GM20431 (cell line): ENCODE measurements around the gene RASL12.
"Not testable (repeated sequence)": the region's sequence is repeated elsewhere in the genome, so short reads cannot be mapped to it uniquely, and the experiment has no call there.

ENCODE experiments used
- in situ Hi-C: fragments of 300-500 bp; cut with MseI, MboI; formaldehyde crosslinking; loops from one replicate; pipeline ENCODE4 v1.15.0; 2020; ENCODE audit warnings: low sequenced_read_pairs; ENCODE audit not compliant: unreplicated experiment

Gene RASL12

DNA sequence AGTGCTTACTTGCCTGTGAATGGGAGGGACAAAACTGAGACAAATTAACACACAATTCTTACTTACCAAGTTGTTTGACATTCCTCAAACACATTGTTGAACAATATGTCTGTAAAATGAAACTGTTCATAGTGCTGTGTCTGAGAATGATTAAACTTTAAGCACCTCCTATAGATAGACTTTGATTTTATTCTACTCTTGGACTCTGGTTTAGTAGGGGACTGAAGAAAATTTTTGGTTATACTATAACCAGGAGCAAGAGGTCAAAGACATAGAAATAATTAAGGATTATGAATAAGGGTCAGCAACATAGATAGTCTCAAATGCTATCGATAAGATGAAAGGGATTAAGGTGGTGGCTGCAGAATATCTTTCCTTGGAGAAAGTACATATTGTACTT, 30.5 kb downstream of the RASL12 start:
- in situ Hi-C loops = loop anchor here (10.0 to 25.0 kb wide), 2 partner anchors 47 to 250 kb away; partner anchors contain the start of genes PARP16 and RNU5A-1

- in situ Hi-C loops = loop anchor here (10.0 to 25.0 kb wide), 2 partner anchors 50 to 253 kb away; partner anchors contain the start of genes PARP16 and RNU5A-1
Measured at GRCh38 chr15:65034719-65035118, 33.1 kb downstream of the RASL12 start.

- in situ Hi-C loops = loop anchor here (10.0 to 25.0 kb wide), 2 partner anchors 51 to 254 kb away; partner anchors contain the start of genes PARP16 and RNU5A-1
Measured at GRCh38 chr15:65033659-65034269, 34.0 kb downstream of the RASL12 start.

DNA sequence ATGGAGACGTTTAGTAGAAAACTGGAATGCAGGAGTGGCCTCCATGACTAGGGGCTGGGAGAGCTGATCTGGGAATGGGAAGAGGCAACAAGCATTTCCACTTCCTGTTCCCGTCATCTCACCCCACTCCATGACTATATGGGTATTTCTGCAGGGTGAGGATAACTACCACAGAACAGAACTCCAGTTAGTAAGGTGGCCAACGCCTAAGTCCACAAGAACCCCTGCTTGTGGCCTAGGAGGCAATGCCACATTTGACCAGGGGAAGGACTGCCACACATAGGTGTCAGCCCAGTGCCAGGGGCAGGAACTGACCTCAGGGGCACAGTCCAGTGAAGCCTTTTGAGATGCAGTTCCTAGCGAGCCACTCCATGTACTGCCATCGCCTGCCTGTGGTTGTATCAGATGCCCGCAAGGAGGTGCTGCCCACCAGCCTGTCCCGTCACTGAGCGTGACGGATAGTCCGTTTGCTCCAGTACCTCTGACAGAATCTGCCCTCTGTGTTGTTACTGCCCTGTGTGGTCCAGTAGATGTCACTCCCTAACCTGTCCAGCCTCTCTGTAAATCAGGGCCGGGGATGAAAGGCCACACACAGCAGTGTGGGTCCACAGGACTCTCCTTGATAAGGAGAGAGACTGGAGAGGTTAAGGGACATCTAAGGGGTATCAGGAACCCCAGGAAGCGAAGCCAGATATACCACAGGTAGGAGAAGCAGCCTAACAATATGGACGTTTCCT, 34.8 kb downstream of the RASL12 start:
- in situ Hi-C loops = loop anchor here (10.0 to 25.0 kb wide), 2 partner anchors 52 to 254 kb away; partner anchors contain the start of genes PARP16 and RNU5A-1

- in situ Hi-C loops = loop anchor here (10.0 to 25.0 kb wide), 2 partner anchors 55 to 258 kb away; partner anchors contain the start of genes PARP16 and RNU5A-1
Measured at GRCh38 chr15:65029736-65030208, 38.0 kb downstream of the RASL12 start.

- in situ Hi-C loops = loop anchor here (25.0 kb wide), 1 partner anchor 258 kb away; the partner anchor contains the start of genes PARP16 and RNU5A-1
Measured at GRCh38 chr15:65028921-65029735, 38.7 kb downstream of the RASL12 start, which contains the start of gene MTFMT. Gene MTFMT (minus strand): TSS chr15:65029639. CDS start chr15:65029613, 26 bp downstream.

- in situ Hi-C loops = loop anchor here (25.0 kb wide), 1 partner anchor 259 kb away; the partner anchor contains the start of genes PARP16 and RNU5A-1
Measured at GRCh38 chr15:65028338-65028737, 39.5 kb downstream of the RASL12 start.

DNA sequence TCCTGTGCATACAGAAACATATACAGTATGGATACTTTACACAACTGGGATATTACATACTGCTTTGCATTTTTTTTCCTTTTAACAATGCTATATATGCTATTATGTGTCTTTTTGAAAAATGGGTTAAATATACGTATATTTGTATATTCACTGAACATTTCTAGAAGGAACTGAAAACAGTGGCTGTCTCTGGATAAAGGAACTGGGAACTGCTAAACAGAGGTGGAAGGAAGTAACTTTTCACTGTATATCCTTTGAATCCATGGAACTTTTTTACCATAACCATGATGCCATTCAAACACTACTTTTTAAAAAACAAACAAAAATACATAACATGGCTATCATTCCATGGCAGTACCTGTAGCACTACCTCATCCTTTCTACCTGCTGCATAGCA, 40.2 kb downstream of the RASL12 start:
- in situ Hi-C loops = loop anchor here (25.0 kb wide), 1 partner anchor 260 kb away; the partner anchor contains the start of genes PARP16 and RNU5A-1

DNA sequence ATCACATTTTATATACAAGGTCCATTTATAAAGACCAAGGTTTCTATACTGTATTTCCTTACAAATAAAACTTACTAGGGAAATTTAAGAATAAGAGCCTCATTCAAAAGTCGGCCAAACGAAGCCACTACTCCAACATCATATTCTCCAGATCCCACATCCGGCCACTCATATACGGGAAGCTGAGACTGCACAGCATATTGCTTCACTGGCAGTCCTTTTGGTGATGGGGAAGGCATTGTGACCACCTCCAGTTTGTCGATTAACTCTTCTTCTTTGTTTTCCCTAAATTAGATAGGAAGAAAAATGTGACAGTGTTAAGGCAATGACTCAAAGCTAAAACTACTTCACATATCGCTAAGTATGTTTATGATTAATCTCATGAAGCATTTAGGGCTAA, 41.0 kb downstream of the RASL12 start:
- in situ Hi-C loops = loop anchor here (25.0 kb wide), 1 partner anchor 261 kb away; the partner anchor contains the start of genes PARP16 and RNU5A-1

- in situ Hi-C loops = no loop called here
Measured at GRCh38 chr15:65021488-65021887, 46.3 kb downstream of the RASL12 start.

DNA sequence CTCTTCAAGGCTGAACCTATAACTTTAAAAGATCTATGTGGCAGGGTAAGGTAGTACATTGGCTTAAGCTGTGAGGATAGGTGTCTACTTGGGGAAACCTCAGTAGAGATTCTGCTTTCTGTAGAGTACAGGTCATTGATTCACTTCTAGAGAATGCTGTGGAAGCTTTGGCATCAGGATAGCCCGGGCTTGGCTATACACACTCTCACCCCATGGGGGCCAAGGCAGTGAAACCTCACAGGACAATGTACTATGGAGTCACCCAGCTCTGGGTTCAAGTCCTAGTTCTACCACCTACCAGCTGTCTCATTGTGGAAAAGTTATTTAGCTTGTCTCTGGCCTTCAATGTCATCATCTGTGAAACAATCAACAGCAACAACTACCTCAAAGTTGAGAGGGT, 47.4 kb downstream of the RASL12 start:
- in situ Hi-C loops = no loop called here

DNA sequence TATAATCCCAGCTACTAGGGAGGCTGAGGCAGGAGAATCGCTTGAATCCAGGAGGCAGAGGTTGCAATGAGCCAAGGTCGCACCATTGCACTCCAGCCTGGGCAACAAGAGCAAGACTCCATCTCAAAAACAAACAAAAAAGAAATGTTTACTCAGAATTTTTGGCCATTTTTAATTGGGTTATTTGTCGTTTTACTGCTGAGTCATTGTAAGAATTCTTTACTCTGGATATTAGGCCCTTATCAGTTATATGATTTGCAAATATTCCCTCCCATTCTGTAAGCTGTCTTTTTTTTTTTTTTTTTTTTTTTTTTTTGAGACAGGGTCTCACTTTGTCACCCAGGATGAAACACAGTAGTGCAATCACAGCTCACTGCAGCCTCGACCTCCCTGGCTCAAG, 56.6 kb downstream of the RASL12 start:
- in situ Hi-C loops = not testable (repeated sequence)

DNA sequence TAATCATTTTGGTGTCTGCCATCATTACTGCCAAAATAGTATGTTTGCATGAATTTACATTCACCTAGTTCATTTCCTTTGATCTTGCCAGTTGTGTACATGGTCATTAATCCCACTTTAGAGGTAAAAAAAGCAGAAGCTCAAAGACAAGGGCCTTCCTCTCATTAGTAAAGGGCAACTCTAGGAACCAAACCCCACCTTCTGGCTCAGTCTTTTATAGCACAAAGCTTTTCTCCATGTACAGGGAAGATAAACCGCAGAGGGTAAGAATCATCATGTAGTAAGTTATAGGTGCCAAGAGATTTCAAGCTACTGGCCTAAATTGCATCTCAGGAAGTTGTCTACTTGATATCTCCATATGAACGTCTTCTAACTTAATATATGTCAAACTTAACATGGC, 58.8 kb downstream of the RASL12 start:
- in situ Hi-C loops = no loop called here

- in situ Hi-C loops = no loop called here
Measured at GRCh38 chr15:65006876-65007275, 60.9 kb downstream of the RASL12 start.

DNA sequence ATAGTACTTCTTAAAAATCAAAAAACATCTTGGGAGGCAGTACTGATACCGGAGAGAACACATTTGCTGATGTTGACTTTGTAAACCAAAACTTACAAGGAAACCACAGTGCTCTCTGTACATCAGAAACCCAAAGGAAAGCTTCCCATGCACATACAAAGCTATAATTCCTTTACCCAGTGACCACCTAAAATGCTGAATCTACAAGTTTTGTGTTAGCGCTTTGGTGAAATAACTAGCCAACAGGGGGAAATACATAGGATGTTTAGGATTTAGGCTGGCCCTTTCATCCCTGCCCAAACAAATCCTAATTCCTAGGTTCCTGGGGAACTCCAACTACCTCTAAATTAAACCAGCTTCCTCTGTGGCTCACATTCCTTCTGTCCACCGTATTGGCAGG, 62.8 kb downstream of the RASL12 start:
- in situ Hi-C loops = no loop called here
